UCSD-AML1 (cell line): ENCODE results near the gene MORN3.
"Not testable (repeated sequence)": the region's sequence is repeated elsewhere in the genome, so short reads cannot be mapped to it uniquely, and the experiment has no call there.

Experiments
- DNase-seq: peaks from one replicate; lab custom pipeline; 2025; ENCODE audit not compliant: unreplicated experiment; lab: John Stamatoyannopoulos, UW

Gene MORN3, protein sequence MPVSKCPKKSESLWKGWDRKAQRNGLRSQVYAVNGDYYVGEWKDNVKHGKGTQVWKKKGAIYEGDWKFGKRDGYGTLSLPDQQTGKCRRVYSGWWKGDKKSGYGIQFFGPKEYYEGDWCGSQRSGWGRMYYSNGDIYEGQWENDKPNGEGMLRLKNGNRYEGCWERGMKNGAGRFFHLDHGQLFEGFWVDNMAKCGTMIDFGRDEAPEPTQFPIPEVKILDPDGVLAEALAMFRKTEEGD

DNA sequence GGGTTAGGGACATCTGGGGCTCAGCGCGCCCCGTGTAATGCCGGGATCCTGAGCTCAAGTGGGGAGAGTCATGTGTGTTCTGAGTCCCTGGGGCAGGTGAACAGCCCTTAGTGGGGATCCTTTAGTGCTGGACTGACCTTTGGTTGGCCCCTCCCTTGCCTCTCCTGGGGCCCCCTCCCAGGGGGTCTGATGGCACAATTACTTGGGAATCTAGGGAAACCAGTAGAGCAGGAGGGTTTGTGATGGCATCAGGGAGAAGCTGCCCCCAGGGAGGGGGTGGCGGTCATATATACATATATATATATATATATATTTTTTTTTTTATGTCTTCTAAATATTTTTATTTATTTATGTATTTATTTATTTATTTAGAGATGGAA lies at the start of gene MORN3:
Gene MORN3, minus strand, starts transcription at position 134 of the 380 bp plus-strand sequence. CDS start 171 bp downstream, outside the sequence.
- DNase-seq = no peak

DNA sequence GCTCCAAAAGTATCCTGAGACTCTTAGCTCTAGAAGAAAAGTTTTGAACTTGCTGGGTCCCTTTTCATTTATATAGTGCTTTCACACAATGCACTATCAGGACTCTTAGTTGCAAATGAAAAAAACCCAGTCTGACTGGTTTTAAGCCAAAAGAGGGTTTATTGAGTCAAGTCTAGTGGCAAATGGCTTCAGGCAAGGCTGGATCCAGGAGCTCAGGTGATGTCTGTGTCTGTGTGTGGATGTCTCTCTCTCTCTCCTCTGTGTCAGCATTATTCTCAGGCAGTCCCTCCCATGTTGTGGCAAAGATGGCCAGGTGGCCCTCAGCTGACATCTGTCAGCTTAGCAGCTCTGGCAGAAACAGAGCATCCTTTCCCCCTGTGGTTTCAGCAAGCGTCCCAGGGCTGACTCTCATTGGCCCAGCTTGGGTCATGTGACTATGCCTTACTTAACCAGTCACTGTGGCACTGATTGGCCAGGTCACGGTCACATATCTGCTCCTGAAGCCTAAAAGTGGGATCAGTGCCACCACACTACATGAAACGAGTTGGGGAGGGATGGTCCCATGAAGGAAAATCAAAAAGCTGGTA lies 49.3 kb upstream of the MORN3 start:
- DNase-seq = no peak

DNA sequence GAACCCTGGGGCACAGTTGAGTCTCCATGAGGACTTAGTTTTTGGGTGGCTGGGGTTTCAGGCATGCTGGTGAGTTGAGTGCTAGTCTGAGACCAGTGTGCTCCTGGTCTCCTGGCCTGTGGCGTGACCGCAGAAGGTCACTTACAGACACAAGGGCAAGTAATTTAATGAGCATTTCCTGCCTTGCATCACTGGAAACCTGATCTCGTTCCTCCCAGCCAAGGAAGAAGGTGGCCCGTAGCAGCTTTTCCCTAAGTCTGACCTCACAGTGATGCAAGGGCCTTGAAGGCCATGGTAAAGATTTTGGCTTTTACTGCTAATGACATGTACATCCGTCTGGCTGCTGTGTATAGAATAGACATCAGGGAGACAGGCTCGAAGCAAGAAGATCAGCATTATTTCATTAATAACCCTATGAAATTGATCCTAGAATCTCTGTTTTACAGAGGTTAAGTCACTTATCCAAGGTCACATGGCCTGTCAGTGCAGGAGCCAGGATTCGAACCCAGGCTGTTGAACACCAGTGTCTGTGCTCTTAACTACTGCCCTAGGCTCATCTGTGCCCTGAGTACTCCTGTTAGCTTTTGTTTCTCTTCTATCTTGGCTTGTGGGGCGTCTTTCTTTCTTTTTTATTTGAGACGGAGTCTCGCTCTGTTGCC lies 47.7 kb upstream of the MORN3 start:
- DNase-seq = no peak

DNA sequence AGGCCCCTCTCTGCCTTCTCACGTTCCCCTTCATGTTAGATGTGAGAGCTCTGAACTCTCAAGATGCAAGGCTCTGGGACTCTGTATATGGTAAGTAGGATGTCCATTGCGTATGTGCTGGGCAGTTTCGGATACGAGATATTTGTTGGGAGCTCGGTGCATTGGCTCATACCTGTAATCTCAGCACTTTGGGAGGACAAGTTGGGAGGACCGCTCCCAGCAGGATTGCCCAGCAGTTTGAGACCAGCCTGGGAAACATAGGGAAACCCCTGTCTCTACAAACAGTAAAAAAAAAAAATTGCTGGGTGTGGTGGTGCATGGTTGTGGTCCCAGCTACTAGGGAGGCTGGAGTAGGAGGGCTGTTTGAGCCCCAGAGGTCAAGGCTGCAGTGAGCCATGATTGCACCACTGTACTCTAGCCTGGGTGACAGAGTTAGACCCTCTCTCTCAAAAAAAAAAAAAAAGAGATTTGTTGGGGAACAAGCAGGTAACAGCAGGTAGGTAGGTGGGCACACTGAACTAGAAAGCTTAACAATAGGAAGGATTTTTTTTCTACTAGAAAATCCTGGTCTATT lies 46.5 kb upstream of the MORN3 start:
- DNase-seq = no peak

DNA sequence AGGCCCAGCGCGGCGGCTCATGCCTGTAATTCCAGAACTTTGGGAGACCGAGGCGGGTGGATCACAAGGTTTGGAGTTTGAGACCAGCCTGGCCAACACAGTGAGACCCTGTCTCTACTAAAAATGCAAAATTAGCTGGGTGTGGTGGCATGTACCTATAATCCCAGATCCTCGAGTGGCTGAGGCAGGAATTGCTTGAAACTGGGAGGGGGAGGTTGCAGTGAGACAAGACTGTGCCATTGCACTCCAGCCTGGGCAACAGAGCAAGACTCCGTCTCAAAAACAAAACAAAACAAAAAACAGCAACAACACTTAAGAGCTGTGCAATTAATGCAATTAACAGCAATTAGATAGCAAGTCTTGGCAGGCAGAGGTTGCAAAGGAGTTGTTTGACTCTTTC lies 45.6 kb upstream of the MORN3 start:
- not testable (repeated sequence) for DNase-seq

DNA sequence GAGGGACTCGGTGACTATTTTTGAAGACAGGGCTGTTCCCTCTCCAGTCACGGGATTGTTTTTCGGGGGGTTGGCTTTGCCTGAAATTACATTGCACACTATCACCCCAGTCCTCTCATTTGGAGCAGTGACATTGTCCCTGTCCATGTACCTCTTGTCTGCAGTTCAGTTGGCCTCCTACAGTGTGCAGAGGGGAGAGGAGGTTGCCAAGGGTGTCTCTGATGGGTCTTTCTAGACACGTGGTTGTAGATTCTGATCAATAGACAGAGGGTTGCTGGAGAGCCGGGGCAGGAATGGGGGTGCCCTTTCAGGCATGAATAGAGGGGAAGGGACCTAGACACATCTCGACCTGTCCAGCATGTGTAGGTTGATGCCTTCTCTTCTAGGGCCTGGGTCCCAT lies 44.3 kb upstream of the MORN3 start:
- DNase-seq = no peak

DNA sequence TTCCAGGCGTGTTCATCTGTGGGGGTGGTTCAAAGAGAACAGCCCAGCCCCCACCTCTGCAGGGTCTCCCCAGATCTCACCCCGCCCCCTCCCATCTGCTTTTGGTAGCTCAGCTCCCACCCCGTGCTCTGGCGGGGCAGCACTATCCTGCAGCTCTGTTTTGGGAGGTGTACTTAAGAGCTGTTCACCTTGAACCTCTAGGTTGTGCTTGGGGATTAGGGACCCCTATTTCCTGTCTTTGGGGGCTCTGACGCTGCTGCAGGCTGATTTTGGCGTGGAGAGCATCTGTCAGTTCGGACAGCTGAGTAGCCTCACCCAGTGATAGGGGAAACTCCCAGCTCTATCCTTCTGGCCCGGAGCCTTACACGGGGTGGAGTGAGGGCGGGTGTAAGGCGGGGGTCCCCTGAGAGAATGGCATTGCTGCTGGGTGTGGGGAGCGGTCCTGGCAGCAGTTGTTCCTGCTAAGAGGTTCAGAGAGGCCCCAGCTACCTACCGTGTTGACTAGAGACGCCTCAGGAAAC lies 43.9 kb upstream of the MORN3 start:
- DNase-seq = no peak

DNA sequence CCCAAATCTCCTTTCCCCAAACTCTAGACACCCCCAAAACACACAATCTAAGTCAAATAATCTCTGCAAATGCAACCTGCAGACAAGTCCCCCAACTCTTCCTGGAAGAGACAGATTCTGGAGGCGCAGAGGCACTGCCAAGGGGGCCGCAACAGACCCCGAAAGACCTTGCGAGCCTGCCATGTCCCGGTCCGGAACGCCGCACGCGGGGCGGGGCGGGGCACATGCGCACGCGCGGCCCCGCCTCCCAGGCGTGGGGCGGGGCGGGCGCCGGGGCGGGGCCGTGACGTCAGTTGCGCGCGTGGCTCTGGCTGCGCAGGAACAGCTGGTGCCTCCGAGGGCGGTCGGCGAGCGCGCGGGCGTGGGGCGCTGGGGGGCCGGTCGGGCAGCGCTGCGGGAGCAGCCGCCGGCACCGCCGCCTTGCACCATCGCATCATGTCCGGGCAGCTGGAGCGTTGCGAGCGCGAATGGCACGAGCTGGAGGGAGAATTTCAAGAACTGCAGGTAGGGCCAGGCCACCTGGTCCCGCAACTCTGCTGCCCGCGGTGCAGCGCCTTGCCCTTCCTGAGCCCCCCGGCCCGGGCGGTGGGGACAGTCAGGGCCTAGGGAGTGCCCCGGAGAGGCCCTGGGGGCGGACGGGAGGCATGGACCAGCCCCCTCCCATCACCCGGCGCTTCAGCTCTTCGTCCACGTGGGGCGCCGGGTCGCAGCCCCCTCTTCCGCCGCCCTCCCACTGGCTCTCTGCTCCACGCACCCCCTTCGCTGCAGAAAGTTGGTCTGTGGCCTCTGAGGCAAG lies 43.2 kb upstream of the MORN3 start, which contains the start of gene TMEM120B:
Gene TMEM120B, plus strand, starts transcription at position 292 of the 796 bp plus-strand sequence. Its CDS starts 144 bp downstream, at position 436.
- peak; percentile 84 for DNase-seq

DNA sequence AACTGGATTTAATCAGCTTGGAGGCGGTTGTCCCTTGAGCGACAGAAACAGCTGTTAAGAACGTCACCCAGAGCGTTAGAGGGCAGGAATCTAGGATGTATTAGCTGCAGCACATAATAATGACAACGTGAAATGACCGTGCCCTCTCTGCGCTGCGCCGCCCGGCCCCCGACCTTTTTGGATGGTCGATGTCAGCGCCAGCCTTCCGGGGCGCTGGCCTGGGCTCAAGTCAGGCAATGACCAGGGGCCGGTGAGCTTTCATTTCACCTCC lies 42.7 kb upstream of the MORN3 start:
- DNase-seq = no peak

DNA sequence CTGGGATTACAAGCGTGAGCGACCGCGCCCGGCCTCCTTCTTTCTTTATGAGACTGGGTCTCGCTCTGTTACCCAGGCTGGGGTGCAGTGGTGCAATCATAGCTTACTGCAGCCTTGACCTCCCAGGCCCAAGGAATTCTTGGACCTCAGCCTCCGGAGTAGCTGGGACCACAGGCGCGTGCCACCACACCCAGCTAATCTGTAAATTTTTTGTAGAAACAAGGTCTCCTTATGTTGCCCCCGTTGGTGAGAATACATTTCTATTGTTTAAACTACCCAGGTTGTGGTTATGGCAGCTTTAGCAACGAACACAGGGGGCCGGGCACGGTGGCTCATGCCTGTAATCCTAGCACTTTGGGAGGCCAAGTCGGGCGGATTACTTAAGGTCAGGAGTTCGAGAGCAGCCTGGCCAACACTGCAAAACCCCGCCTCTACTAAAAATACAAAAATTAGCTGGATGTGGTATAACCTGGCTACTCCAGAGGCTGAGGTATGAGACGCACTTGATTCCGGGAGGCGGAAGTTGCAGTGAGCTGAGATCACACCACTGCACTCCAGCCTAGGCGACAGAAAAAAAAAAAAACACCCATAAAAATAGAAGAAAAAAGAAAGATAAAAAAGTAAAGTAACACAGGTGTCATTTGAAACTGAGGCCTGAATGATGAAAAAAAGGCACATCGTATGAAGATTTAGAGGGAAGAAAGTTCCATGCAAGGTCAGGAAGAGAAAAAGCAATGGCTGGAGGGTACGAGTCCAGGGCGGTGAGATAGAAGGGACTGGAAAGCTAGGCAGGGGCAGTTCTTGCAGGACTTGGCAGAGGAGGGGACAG lies 42.1 kb upstream of the MORN3 start:
- DNase-seq = no peak

DNA sequence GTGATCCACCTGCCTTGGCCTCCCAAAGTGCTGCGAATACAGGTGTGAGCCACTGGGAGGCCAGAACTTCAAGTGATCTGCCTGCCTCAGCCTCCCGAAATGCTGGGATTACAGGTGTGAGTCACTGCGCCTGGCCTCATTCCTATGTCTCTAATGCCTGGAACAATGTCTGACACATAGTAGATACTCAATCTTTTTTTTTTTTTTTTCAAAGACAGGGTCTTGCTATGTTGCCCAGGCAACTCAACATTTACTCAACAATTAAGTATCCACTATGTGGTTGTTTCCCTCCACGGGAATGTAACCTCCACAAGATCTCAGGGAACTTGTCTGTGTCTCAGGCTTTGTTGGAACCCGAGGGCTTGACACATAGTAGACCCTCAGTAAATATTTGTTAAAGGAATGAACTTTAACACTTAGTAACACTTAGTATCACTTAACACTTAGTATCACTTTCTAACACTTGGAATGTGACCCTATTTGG lies 40.1 kb upstream of the MORN3 start:
- no peak for DNase-seq

DNA sequence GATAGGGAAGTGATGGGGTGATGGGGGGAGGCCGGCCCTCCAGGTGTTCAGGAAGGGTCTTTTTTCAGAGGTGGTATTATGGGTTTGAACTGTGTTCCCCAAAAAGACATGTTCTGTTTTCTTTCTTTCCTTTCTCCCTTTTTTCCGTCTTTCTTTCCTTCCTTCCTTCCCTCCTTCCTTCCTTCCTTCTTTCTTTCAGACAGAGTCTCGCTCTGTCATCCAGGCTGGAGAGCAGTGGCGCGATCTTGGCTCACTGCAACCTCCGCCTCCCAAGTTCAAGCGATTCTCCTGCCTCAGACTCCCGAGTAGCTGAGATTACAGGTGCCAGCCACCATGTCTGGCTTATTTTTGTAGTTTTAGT lies 39.6 kb upstream of the MORN3 start:
- DNase-seq = not testable (repeated sequence)

DNA sequence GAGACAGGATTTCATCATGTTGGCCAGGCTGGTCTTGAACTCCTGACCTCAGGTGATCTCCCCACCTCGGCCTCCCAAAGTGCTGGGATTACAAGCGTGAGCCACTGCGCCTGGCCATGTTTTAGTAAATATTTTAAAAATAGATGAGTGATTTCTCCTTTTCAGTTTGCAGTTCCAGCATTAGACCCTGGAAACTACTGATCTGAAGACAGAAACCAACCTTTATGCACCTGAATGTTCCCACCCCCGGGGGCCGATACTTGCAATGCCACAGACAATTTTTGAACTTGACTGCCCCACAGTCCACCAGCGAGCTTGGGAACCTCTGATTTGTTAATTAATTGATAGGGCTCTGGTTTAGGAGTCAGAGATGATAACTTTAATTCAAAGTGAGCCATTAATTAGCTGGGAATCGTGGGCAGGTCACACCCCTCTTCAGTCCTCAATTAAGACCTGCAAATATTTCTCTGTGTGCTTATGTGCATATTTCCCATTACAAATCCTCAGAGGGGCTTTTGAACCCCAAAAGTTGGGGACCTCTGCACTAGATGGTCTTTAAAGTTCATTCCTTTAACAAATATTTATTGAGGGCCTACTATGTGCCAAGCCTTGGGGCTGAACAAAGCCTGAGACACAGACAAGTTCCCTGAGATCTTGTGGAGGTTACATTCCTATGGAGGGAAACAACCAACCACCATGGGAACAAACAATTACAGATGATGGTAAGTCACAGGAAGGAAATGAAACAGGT lies 39.0 kb upstream of the MORN3 start:
- DNase-seq = no peak

DNA sequence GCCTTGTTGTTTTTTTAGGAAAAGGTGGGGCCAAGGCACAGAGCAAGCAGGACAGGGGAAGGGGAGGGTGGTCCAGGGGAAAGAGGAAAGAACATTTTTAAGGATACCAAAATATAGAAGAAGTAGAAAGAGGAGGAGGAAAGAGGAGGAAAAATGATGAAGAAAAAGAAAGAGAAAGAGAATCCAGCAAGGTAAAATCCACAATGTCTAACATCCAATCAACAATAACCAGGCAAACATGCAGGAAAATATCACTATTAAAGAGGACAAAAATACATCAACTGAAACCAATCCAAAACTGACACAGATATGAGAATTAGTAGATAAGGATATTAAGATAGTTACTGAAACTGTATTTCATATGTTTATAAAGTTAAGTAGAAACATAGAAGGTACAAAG lies 36.1 kb upstream of the MORN3 start:
- DNase-seq = no peak

DNA sequence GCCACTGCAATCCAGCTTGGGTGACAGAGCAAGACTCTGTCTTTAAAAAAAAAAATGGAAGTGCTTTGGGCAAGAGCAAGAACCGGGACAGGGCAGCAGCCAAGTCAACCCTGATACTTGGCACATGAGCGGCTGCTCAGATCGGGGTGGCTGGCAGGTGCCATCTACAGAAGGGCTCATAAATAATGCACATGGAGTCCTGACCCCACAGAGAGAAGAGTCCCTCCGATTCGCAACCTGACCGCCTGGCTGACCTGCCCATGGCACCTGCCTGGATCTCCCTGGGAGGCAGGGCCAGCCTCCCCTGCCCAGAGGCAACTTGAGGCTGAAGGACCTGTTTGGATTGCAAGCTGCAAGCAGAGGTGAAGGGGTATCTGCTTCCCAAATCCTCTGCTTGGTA lies 33.5 kb upstream of the MORN3 start:
- DNase-seq = no peak

DNA sequence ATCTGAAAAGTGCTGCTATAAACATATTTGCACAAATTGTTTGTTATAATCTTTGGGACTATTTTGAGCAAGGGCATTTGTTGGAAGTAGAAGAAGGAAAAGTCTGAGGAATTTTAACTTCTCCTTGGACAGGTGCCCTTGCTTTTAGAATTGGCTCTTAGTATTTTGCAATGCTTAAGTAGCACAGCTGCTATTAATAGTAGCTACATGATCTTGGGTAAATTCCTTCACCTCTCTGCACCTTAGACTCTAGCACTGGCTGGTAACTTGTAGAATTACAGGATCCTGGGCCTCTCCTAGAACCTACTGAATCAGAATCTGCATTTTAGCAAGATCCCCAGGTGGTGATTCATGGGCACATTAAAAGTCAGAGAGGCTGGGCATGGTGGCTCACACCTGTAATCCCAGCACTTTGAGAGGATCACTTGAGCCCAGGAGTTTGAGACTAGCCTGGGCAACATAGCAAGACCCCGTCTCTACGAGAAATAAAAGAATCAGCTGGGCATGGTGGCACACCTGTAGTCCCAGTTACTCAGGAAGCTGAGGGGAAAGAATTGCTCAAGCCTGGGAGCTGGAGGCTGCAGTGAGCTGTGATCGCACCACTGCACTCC lies 32.3 kb upstream of the MORN3 start:
- DNase-seq = no peak

DNA sequence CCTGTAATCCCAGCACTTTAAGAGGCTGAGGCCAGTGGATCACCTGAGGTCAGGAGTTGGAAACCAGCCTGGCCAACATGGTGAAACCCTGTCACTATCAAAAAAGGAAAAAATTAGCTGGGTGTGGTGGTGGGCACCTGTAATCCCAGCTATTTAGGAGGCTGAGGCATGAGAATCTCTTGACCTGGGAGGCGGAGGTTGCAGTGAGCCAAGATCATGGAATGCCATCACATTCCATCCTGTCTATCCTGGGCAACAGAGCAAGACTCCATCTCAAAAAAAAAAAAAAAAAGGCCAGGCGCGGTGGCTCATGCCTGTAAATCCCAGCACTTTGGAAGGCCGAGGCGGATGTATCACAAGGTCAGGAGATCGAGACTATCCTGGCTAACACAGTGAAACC lies 28.4 kb upstream of the MORN3 start:
- not testable (repeated sequence) for DNase-seq

DNA sequence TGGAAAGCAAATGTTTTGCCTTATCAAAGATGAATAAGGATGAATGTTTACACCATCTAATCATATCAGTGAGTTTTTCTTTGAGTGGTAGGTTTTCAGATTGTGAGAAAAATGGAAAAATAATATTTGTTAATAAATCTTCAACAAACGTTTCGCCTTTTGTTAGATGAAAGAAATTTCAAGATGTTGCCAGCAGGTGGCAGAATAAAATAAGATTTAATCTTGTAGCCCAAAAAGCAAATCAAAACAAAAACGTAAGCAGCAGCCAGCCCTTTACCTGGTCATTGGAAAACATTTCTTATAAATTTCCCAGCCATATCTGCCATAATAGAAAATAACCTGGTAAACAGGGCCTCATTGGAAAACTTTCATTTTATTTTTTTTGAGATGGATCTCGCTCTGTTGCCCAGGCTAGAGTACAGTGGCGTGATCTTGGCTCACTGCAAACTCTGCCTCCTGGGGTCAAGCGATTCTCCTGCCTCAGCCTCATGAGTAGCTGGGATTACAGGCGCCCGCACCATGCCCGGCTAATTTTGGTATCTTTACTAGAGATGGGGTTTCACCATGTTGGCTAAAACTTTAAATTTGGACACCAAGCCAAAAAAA lies 27.7 kb upstream of the MORN3 start:
- no peak for DNase-seq

DNA sequence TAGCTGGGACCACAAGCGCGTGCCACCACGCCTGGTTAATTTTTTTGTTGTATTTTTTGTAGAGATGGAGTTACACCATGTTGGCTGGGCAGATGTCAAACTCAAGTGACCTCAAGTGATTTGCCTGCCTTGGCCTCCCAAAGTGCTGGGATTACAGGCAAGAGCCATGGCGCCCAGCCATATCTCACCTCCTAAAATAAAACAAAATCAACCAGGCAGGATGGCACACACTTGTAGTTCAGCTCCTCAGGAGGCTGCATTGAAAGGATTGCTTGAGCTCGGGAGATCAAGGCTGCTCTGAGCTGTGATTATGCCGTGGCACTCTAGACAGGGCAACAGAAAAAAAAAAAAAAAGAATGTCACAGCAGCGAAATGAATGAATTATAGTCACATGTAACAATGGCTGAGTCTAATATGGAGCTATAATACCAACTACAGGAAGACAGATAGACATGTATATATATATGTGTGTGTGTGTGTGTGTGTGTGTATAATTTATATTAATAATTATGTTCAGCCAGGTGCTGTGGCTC lies 23.8 kb upstream of the MORN3 start:
- DNase-seq = no peak
